Pulmonary artery endothelial cell (primary cell): ENCODE results near the gene ATP6V1G1. TPM values are rescaled to one million over a fixed set of nuclear protein-coding genes. Genes with fewer than 3 reads are reported as not detected.
"Not testable (repeated sequence)": the region's sequence is repeated elsewhere in the genome, so short reads cannot be mapped to it uniquely, and the experiment has no call there.

ENCODE experiments used
- DNase-seq: peaks from one replicate; pipeline ENCODE4 v3.0.0-alpha.2; 2011; ENCODE audit warnings: low read depth, low spot score
- total RNA-seq: library from RNA; depleted of rRNA; stranded (reverse); fragments of >200 nt; gene quantifications from 2 replicates; pipeline ENCODE4 v1.2.3, GENCODE V29; 2014

The ATP6V1G1 gene
- 93.8 and 95.0 TPM in 2 replicates for total RNA-seq

- DNase-seq: peak; percentile 97
These were observed at the start of gene ATP6V1G1 for GRCh38 chr9:114587345-114588202. Gene ATP6V1G1, plus strand, starts transcription at chr9:114587769. Its CDS starts 70 bp downstream, at chr9:114587839.

DNA sequence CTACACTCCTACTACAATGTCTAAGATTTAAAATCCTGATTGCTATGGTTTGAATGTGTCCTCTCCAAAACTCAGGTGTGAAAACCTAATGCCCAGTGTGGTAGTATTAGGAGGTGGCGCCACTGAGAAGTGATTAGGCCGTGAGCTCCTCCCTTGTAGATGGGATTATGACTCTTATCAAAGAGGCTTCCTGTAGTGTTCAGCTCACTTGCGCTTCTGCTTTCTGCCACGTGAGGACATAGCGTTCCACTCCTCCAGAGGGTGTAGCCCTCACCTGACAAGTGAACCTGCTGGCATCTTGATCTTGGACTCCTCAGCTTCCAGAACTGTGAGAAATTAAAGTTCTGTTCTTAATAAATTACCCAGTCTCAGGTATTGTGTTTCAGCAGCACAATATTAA lies 49.3 kb upstream of the ATP6V1G1 start:
- no peak for DNase-seq

DNA sequence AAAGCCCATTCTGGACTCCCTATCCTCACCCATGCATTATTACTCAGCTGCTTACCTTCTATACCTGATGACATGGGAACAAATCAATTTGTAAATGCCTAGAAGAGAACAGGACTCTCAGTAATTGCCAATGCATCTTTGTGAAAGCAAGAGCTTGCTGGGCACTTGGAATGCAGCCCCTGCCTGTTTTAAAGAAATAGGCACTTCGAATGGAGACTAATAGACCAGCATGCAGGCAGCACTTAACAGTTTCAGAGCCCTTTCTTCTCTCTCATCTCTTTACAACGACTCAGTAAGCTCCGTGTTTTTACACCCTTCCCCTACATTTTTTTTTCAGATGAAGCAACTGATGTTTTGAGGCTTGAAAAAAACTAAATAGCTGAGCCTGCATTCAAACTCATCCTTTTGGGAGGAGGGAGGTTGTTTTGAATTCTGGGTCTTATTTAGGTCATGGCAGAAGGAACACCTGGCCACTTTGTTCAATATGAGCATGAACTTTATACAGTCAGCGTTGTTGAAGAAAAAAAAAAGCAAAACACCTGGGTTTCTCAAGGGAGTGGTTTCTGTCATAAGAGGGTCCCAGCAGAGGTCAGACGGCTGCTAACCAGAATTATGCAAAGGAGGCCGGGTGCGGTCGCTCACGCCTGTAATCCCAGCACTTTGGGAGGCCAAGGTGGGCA lies 47.7 kb upstream of the ATP6V1G1 start:
- no peak for DNase-seq

DNA sequence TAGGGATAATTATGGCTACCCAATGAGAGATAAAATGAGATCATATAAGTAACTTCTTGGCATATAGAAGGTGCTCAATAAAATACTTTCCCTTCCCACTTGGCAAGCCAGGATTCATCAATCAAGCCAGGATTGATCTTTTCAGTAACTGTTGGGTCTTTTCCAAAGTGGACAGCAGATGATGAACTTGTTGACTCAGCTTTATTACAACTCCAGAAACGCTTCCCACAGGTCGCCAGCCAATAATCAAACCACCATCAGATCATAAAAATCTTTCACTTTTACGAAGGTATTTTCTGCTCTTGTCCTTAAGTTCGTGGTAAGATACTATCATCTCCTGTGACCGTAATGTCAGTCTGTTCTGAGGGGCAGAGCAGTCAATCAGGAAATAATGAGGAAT lies 42.5 kb upstream of the ATP6V1G1 start:
- no peak for DNase-seq

DNA sequence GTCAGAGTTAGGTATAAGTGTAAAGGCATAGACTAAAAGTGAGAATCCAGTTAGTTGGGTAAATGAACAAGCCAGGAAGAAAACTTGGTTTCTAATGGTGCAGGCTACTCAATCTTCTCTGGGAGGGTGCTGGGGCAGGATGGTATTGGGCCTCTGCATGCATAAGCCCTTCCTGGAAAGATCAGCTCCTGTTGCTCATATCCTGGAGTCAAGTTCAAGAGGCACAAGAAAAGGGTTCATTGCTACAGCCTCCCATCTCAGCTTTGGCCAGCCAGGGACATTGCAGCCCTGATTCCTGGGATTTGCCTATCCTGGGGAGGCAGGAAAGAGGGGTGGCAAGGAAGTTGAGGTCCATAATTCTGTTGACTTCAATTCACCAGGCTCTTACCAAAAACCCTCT lies 40.7 kb upstream of the ATP6V1G1 start:
- no peak for DNase-seq

GRCh38 chr9:114549697-114550330 lies 37.8 kb upstream of the ATP6V1G1 start:
- DNase-seq: no peak

GRCh38 chr9:114551750-114552685 lies 35.6 kb upstream of the ATP6V1G1 start:
- peak; percentile 90 for DNase-seq

DNA sequence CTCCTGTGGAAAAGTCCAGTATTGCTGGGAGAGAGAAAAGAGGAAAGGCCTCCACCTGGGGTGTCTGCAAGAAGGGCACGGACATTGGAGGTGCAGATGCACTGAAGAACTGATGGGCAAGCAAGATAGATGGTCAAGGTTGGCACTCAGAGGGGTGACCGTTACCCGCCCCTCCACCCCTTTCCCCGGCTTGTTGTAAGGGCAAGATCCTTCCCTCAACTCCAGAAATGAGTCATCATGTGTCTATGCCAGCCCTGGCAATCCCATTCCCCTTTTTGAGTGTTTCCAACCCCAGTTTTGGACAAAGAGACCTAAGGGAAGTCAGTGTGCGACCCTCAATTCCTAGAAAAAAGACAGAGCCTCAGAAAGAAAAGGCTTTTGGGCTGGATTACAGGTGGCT lies 34.9 kb upstream of the ATP6V1G1 start:
- DNase-seq: no peak

- no peak for DNase-seq
These were observed 34.4 kb upstream of the ATP6V1G1 start for GRCh38 chr9:114553202-114553601.

GRCh38 chr9:114555696-114556095 lies 31.9 kb upstream of the ATP6V1G1 start:
- DNase-seq: no peak

DNA sequence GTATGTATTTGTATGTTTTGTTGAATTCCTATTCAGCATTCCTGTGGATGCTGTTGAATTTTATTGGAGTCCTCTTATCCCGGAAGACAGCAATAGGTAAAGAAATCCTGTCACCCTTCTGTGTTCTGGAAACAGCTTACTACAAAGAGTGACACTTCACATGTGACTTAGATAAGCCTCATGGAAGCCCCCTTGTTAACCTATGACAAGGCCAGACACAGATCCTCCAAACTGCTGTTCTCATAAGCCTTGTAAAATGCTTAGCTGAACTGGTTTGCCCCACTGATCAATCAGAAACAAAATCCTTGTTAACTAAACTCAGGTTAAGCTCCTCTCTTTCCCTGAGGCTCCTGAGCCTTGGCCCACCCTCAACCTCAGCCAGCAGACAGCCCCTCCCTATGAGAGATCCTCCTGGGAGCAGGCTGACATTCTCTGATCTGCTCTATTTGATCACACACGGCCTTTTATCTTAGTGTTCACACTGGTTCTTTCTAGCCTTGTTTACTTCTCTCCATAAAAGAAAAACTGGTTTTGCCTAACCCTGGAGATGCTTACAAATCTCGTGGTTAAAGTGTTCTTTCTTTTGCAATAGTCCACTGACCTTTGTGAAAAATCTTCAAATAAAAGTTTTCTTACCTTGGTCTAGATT lies 29.4 kb upstream of the ATP6V1G1 start:
- no peak for DNase-seq

DNA sequence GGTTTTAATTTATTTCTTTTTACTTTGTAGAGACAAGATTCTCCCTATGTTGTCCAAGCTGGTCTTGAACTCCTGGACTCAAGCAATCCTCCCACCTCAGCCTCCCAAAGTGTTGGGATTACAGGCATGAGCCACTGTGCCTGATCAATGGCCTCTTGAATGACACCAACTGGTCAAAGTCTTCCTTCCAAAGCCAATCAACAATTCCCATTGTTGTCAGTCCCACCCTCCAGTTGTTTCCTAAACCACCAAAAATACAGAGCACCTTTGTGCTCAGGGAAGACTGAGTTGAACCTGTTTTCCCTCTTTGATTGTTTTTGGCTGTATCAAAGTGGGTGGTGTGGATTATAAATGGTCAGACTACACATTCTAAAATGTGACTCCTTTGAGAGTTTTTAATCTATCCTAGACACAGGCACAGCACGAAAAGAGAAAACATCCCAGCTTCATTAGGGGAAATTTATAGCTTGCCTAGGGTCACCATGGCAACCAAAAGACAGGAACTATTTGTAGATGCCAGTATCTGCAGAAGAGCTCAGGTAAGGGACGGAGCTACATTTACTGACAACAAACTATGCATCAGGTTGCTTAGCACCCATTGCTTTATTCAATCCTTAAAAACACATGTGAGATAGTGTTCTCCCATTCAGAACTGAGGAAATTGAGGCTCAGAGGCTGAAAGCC lies 27.6 kb upstream of the ATP6V1G1 start:
- DNase-seq: no peak

DNA sequence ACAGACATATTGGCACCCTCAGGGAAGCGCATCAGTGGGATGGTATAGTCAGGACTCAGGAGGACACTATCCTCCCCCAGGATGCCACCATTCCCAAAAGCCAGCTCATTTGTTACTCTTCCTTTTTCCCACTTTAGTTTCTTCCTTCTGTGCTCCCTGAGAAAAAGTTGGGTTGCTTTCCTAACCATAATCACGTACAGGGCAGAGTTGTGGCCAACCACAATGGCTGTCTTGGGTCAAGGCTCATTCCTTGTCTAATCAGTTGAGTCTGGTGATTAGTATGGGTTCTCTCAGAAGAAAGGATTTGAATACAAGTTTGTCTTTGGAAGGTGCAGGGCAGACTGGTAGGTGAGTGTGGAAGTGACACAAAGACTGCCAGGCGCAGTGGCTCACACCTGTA lies 26.6 kb upstream of the ATP6V1G1 start:
- DNase-seq: no peak

DNA sequence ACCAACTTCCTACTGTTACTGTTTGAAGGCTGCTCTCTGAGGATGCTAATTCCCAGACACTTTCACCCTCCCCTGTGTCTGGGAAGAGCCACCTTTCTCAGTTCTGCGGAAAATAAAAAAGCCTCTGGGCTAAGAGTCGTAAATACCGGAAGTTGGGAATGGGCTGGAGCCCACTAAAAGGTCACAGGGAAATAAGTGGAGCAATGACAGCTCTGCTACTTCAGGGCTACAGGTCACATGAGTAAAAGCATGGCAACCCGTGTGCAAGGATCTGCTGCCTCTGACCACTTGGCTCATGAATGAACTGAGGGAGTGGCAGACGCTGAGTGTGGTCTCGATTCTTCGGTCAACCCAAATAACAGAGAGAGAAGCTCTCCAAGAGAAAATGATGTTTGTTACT lies 25.8 kb upstream of the ATP6V1G1 start:
- DNase-seq: no peak

DNA sequence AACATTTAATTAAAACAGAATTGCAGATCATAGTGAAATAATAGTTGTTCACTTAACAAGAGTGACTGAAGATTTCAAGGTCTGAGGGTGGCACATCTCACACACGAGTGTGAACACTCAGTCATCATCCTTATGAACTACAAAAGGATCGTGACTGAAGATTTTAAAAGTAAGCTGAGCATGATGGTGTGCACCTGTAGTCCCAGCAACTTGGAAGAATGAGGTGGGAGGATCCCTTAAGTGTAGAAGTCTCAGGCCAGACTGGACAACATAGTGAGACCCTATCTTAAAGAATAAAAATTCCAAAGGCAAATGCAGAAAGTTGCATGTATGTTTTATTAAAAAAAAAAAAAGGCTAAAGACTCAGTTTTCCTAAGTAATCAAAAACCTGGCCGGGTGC lies 22.4 kb upstream of the ATP6V1G1 start:
- no peak for DNase-seq

GRCh38 chr9:114570742-114571141 lies 16.8 kb upstream of the ATP6V1G1 start:
- DNase-seq: no peak

GRCh38 chr9:114571391-114571790 lies 16.2 kb upstream of the ATP6V1G1 start:
- no peak for DNase-seq

DNA sequence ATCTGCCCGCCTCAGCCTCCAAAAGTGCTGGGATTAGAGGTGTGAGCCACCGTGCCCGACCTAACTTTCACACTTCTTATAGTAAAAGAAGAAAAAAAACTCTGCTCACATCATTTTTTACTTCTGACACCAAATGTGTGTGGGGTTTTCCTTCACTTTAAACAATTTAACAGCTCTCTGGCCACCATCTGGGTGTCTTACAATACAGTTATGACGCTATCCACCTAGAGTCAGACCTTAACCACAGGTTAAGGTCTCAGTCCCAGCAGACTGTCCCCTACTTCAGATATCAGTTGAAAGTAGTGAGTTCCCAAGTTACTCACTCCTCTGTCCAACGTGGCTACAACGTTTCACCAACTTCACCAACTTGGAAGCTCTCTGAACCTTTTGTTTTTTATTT lies 15.4 kb upstream of the ATP6V1G1 start:
- no peak for DNase-seq

GRCh38 chr9:114574438-114574837 lies 13.1 kb upstream of the ATP6V1G1 start:
- DNase-seq: no peak

DNA sequence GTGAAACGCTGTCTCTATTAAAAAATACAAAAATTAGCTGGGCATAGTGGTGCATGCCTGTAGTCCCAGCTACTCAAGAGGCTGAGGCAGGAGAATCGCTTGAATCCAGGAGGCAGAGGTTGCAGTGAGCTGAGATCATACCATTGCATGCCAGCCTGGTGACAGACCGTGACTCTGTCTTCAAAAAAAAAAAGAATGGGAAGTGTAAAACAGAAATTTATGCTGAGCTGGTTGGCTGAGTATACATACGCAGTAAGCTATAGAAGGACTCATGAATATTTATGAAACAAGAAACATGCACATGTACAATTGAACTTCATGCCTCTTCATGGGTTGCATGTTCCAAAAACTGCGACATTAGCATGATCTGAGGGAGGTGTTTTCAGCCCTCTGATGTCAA lies 10.8 kb upstream of the ATP6V1G1 start:
- not testable (repeated sequence) for DNase-seq
